OCI-LY1 (cell line): ENCODE measurements around the gene MPRIP.

Experiments
- H2AFZ ChIP-seq: fragments of 200-600 bp; sonication (generic), shearing (Covaris generic); 2 replicates; pipeline ENCODE4 v1.6.0; 2014; ENCODE audit warnings: antibody characterized with exemption, mild to moderate bottlenecking, low read length
- H3F3A ChIP-seq: fragments of 200-600 bp; sonication (generic), shearing (Covaris generic); 2 replicates; pipeline ENCODE4 v1.6.0; 2014; ENCODE audit warnings: mild to moderate bottlenecking, antibody characterized with exemption, low read length, moderate library complexity; ENCODE audit not compliant: insufficient read depth
- H3K27ac ChIP-seq: fragments of 200-600 bp; sonication (generic); 2 replicates; pipeline ENCODE4 v1.5.1; 2014; ENCODE audit warnings: low read length, mixed run types, mild to moderate bottlenecking, low read depth; ENCODE audit not compliant: poor library complexity, severe bottlenecking
- H3K27me3 ChIP-seq: fragments of 200-600 bp; sonication (generic); 2 replicates; pipeline ENCODE4 v1.6.0; 2014; ENCODE audit warnings: antibody characterized with exemption, mild to moderate bottlenecking, low read length, moderate library complexity; ENCODE audit not compliant: insufficient read depth
- H3K36me3 ChIP-seq: fragments of 200-600 bp; sonication (generic); 2 replicates; pipeline ENCODE4 v1.6.1; 2014; ENCODE audit warnings: mild to moderate bottlenecking, antibody characterized with exemption, low read length, moderate library complexity, mixed read lengths; ENCODE audit not compliant: insufficient read depth
- H3K4me1 ChIP-seq: fragments of 200-600 bp; sonication (generic); 2 replicates; pipeline ENCODE4 v1.5.1; 2014; ENCODE audit warnings: mild to moderate bottlenecking, low read length, moderate library complexity; ENCODE audit not compliant: insufficient read depth, severe bottlenecking
- H3K4me2 ChIP-seq: fragments of 200-600 bp; sonication (generic), shearing (Covaris generic); 2 replicates; pipeline ENCODE4 v1.6.1; 2014; ENCODE audit warnings: low read length
- H3K4me3 ChIP-seq: fragments of 200-600 bp; sonication (generic); 2 replicates; pipeline ENCODE4 v1.5.1; 2014; ENCODE audit warnings: low read length, low read depth, mild to moderate bottlenecking, mixed read lengths; ENCODE audit not compliant: poor library complexity, severe bottlenecking
- H3K79me2 ChIP-seq: fragments of 200-600 bp; shearing (Covaris generic); 2 replicates; pipeline ENCODE4 v1.6.1; 2016; ENCODE audit warnings: mixed run types, low read length, mixed read lengths; ENCODE audit not compliant: insufficient read depth
- H3K9ac ChIP-seq: fragments of 200-600 bp; sonication (generic), shearing (Covaris generic); 2 replicates; pipeline ENCODE4 v1.6.1; 2014; ENCODE audit warnings: mild to moderate bottlenecking, low read length, mixed read lengths
- H3K9me2 ChIP-seq: fragments of 200-600 bp; sonication (generic), shearing (Covaris generic); 2 replicates; pipeline ENCODE4 v1.6.1; 2014; ENCODE audit warnings: low read depth, mild to moderate bottlenecking, low read length, mixed read lengths
- H3K9me3 ChIP-seq: fragments of 200-600 bp; shearing (Covaris generic); 2 replicates; pipeline ENCODE4 v1.6.1; 2014; ENCODE audit warnings: low read length, mixed read lengths
- H4K20me1 ChIP-seq: fragments of 200-600 bp; sonication (generic), shearing (Covaris generic); 2 replicates; pipeline ENCODE4 v1.6.0; 2016; ENCODE audit warnings: mild to moderate bottlenecking, low read length; ENCODE audit not compliant: insufficient read depth
- CTCF ChIP-seq: fragments of 200-600 bp; sonication (generic), shearing (Covaris generic); IDR thresholded peaks from 2 replicates; pipeline ENCODE4 v1.5.1; 2017; ENCODE audit warnings: mild to moderate bottlenecking, antibody characterized with exemption, low read length, moderate library complexity, mixed read lengths
- EZH2 ChIP-seq: fragments of 200-600 bp; sonication (generic), shearing (Covaris generic); IDR thresholded peaks from 2 replicates; pipeline ENCODE4 v1.8.0; 2017; ENCODE audit warnings: borderline replicate concordance, mixed run types, mild to moderate bottlenecking, antibody characterized with exemption, low read length, moderate library complexity, mixed read lengths

MPRIP gene

GRCh38 chr17:17079761-17080160 is 37.5 kb downstream of the MPRIP start:
- Histone ChIP-seq H3K4me3 (no peak overlapping the region), H3K79me2 (no peaks in the 10 kb centered on the region), H3K27ac (no peak overlapping the region), H3K4me2 (no peak overlapping the region), H3K9me2 (no peaks in the 10 kb centered on the region), H3K9ac (no peak overlapping the region), H4K20me1 (no peaks in the 10 kb centered on the region), H3K27me3 (no peaks in the 10 kb centered on the region), H3F3A (no peaks in the 10 kb centered on the region), H3K4me1 (peaks cover 12% of the 10 kb centered on the region), H2AFZ (no peak overlapping the region), H3K36me3 (peaks cover 28% of the 10 kb centered on the region; the same call in 1 of the 2 replicates), H3K9me3 (no peaks in the 10 kb centered on the region)
- TF ChIP-seq EZH2 (no peak), CTCF (no peak)

- no peaks in the 10 kb centered on the region for H4K20me1 ChIP-seq
- H3K9me2 ChIP-seq = no peaks in the 10 kb centered on the region
- TF ChIP-seq CTCF (no peak), EZH2 (no peak)
- peaks cover 28% of the 10 kb centered on the region; the same call in 1 of the 2 replicates for H3K36me3 ChIP-seq
- no peak overlapping the region for H3K27ac ChIP-seq
- H2AFZ ChIP-seq = no peak overlapping the region
- no peak overlapping the region for H3K4me2 ChIP-seq
- H3F3A ChIP-seq = no peaks in the 10 kb centered on the region
- H3K4me3 ChIP-seq = no peak overlapping the region
- H3K9me3 ChIP-seq = no peaks in the 10 kb centered on the region
- no peak overlapping the region for H3K9ac ChIP-seq
- H3K79me2 ChIP-seq = no peaks in the 10 kb centered on the region
- H3K27me3 ChIP-seq = no peaks in the 10 kb centered on the region
- peaks cover 7% of the 10 kb centered on the region for H3K4me1 ChIP-seq
Observed at GRCh38 chr17:17080181-17080631, 37.9 kb downstream of the MPRIP start.

GRCh38 chr17:17080781-17081180 is 38.5 kb downstream of the MPRIP start:
- H3K9ac ChIP-seq = no peak overlapping the region
- TF ChIP-seq CTCF (no peak), EZH2 (no peak)
- H3K4me1 ChIP-seq = peaks cover 1% of the 10 kb centered on the region
- H3K27me3 ChIP-seq = no peaks in the 10 kb centered on the region
- no peaks in the 10 kb centered on the region for H3K9me3 ChIP-seq
- H3K4me2 ChIP-seq = no peak overlapping the region
- no peaks in the 10 kb centered on the region for H3K79me2 ChIP-seq
- H3K9me2 ChIP-seq = no peaks in the 10 kb centered on the region
- H3K36me3 ChIP-seq = peaks cover 28% of the 10 kb centered on the region; the same call in 1 of the 2 replicates
- H3K4me3 ChIP-seq = no peak overlapping the region
- no peak overlapping the region for H2AFZ ChIP-seq
- no peaks in the 10 kb centered on the region for H3F3A ChIP-seq
- no peak overlapping the region for H3K27ac ChIP-seq
- no peaks in the 10 kb centered on the region for H4K20me1 ChIP-seq
